H7 (cell line): ENCODE data around the gene TUBGCP5. TPM values are rescaled to one million over a fixed set of nuclear protein-coding genes. Genes with fewer than 3 reads are reported as not detected.
"Not testable (repeated sequence)": the region's sequence is repeated elsewhere in the genome, so short reads cannot be mapped to it uniquely, and the experiment has no call there.

Experiments
- DNase-seq: peaks from one replicate; pipeline ENCODE4 v3.0.0; 2012
- H3K27me3 ChIP-seq: 2 replicates; pipeline ENCODE4 v1.6.0; 2011; ENCODE audit warnings: mild to moderate bottlenecking, low read length; ENCODE audit not compliant: control insufficient read depth, insufficient read depth
- H3K36me3 ChIP-seq: replicated peaks from 2 replicates; pipeline ENCODE4 v1.5.1; 2011; ENCODE audit warnings: low read length; ENCODE audit not compliant: control insufficient read depth, insufficient read depth
- H3K4me3 ChIP-seq: 2 replicates; pipeline ENCODE4 v1.5.1; 2011; ENCODE audit warnings: low read depth, mild to moderate bottlenecking, control low read depth, low read length, moderate library complexity; ENCODE audit not compliant: insufficient read depth
- total RNA-seq: library from RNA; depleted of rRNA; stranded (reverse); fragments of >200 nt; shearing (Covaris generic); gene quantifications from 2 replicates; pipeline ENCODE4 v1.2.3, GENCODE V29; 2014; rRNA removed

Gene TUBGCP5
- 19.2 and 26.1 TPM in 2 replicates for total RNA-seq

DNA sequence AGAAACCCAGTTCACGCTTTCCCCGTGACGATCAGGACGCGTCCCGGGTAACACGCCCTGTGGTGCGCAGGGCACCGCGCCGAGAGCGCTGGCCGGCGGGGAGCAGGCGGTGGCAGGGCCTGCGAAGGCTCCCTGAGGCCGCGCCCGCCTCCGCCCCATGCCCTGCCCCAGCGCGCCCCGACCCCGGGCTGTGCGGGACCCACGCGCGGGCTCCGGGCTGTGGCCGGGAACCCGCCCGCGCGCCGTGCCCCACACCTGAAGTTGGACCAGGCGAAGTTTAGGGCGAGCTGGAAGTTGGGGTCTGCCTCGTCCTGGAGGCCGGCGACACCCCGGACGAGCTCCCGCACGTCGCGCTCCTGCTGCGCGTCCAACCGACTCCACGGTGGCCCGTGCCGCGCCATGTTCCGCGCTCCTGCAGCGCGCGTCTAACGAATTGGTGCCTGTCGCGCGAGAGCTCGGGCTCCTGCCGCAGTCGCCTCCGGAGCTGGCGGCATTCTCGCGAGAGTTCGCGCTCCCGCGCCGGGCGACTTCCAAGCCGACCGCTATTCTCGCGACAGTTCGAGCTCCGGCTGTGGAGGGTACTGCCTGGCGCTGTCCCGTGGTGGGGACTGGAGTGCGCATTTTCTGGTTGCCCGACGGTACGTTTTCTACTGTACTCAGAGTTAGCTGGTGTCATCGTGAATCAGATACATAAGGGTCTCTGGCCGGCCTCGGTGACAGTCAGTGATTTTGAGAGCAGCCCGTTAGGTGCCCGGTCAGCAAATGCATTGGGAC lies at the start of gene TUBGCP5:
TUBGCP5 (minus strand) TSS at position 427 of the 774 bp plus-strand sequence; CDS start at position 401, 26 bp downstream.
- H3K36me3 ChIP-seq: peaks cover 4% of the 10 kb centered on the region
- peak within 1 kb of the TSS; percentile 90 for H3K4me3 ChIP-seq

DNA sequence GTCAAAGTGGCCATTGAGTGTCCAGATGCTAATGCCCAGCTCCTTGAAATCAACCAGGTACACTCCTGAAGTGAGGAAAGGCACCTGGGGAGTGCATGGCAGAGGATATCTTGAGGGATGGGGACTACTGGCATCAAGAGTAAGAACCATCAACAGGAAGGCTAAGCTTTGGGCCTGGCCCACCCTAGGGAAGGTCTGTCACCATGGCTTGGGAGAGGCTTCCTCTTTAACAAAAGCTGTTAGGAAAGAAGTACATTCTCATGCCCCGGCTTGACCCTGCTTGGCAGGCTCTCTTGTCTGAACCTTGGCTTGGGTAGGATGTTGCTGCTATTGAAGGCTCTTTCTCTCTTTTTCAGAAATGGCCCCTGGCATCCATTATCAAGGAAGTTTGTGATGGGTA lies 43.7 kb upstream of the TUBGCP5 start:
- DNase-seq: no peak
- no peaks in the 10 kb centered on the region for H3K27me3 ChIP-seq
- no peak overlapping the region for H3K4me3 ChIP-seq
- H3K36me3 ChIP-seq: no peaks in the 10 kb centered on the region

More for the DNA sequence above, at the start of gene TUBGCP5:
- no peaks in the 10 kb centered on the region for H3K27me3 ChIP-seq
- DNase-seq: peak; percentile 95

DNA sequence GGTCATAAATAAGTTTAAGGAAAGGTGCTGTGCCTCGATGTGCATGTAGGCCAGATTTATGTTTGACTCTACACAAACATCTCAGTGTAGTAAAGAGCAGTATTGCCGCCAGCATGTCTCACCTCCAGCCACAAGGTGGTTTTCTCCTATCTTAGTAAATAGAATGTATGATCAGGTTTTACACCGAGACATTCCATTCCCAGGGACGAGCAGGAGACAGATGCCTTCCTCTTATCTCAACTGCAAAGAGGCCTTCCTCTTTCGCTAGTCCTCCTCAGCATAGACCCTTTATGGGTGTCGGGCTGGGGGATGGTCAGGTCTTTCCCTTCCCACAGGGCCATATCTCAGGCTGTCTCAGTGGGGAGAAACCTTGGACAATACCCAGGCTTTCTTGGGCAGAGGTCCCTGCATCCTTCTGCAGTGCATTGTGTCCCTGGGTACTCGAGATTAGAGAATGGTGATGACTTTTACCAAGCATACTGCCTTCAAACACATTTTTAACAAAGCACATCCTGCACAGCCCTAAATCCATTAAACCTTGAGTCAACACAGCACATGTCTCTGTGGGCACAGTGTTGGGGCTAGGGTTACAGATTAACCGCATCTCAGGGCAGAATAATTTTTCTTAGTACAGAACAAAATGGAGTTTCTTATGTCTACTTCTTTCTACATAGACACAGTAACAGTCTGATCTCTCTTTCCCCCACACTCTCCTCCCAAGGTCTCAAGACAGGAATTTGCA lies 42.8 kb upstream of the TUBGCP5 start:
- DNase-seq, H3K36me3 ChIP-seq, H3K27me3 ChIP-seq, H3K4me3 ChIP-seq: not testable (repeated sequence)

DNA sequence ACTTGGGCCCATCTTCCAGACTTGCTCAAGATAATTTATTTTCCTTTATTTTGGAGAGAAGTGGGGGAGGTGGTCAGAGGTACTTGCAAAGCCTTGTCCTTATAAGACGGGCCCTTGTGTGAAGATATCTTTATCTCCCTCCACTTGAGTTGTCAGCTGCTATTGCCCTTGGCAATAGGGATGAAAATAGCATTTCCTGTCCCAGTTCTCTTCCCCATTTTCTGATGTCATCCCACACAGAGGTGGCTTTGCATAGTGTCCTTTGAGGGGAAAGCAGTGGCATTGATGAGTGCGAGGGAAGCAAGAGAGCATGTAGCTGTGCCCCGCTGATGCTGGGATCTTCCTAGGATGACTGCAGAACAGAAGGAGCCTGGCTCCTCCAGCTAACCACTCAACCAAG lies 41.9 kb upstream of the TUBGCP5 start:
- DNase-seq: no peak
- Histone ChIP-seq H3K4me3 (no peak overlapping the region), H3K36me3 (no peaks in the 10 kb centered on the region), H3K27me3 (no peaks in the 10 kb centered on the region)

DNA sequence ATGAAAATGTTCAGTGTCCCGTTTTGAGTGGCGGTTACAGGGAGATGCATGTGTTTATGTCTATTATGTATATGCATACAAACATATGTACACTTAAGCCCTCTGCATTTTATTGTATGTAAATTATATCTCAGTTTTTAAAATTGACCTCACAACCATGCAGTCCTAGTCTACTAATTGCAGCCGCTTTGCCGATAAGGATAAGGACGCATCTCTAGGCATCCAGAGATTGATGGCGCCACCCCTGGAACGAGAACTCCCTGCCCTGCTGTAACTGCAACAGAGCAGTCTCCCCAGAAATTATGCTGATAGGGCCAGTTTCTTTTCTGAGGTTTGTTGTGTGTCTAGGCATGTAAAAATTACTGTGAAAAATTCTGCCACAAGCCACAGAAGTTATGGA lies 40.4 kb upstream of the TUBGCP5 start:
- DNase-seq: no peak
- H3K4me3 ChIP-seq: no peak overlapping the region
- no peaks in the 10 kb centered on the region for H3K36me3 ChIP-seq
- no peaks in the 10 kb centered on the region for H3K27me3 ChIP-seq

DNA sequence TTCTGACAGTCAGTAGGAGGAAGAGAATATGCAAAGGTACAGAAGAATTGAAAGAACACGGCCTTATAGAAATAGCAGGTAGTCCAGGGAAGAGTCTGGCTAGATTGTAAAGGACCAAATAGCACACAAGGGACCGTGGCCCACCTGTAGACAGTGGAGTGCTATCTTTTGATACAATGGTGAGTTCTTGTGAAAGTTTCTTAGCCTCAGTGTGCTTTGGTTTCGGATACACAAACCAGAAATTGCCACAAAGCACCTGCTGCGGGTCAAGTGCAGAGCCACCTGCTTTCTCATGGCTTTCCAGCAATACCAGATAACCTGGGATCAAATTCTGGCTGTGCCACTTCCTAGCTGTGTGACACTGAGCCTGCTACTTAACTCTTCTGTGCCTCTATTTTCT lies 36.6 kb upstream of the TUBGCP5 start:
- no peak overlapping the region for H3K4me3 ChIP-seq
- DNase-seq: no peak
- no peaks in the 10 kb centered on the region for H3K27me3 ChIP-seq
- H3K36me3 ChIP-seq: no peaks in the 10 kb centered on the region

DNA sequence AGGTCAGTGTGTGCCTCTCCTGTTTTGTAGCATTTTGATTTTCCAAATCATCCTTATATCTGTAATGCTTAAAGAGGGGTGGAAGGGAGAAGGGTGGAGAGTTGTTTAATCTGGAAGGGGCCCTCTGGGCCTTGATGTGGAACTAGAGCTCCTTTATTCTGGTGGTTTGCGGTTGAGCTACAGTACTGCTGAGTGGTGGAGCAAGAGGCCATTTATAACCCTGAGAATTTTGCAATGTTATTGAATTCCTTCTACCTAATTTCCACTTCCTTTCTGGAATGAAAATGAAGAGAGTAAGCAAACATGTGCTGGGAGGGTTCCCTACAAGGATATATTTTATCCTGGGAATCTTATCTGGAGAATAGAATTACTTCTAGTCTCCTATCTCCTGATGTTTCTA lies 35.3 kb upstream of the TUBGCP5 start:
- H3K36me3 ChIP-seq: no peaks in the 10 kb centered on the region

DNA sequence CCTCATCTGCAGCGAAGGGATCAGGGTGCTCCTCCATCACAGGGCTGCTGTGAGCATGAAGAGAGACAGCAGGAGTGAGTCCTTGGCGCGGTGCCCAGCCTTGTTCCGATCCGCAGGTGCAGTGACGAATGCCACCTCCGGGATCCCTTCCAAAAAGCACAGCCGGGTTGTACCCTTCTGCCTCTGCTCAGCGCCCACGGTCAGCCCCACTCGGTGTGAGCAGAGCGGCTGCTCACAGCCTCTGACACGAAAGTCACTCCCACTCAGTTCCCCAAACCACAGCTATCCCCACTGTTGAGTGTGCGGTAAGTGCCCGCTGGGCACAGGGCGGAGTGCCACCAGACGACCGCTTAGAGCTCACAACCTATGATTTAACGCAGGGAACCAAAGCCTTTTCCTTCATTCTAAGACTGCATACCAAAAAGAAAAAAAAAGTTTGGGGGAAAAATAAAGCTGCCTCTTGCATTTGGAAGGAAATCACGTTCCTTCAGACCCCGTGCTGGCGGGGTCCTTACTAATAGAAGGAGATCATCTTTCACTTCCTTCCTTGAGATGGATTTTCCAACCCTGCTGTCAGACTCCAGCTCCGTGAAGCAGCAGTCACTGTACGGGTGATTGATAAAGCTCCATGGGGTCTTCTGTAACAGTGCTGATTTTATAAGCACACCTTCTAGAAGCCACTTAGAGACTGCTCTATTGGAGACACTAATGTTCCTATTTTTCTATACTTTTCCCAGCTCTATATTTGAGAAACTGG lies 34.7 kb upstream of the TUBGCP5 start:
- no peak for DNase-seq
- H3K27me3 ChIP-seq: no peaks in the 10 kb centered on the region
- H3K36me3 ChIP-seq: no peaks in the 10 kb centered on the region
- H3K4me3 ChIP-seq: no peak overlapping the region

More for the DNA sequence above, 35.3 kb upstream of the TUBGCP5 start:
- Histone ChIP-seq H3K27me3 (no peaks in the 10 kb centered on the region), H3K4me3 (no peak overlapping the region)
- no peak for DNase-seq

DNA sequence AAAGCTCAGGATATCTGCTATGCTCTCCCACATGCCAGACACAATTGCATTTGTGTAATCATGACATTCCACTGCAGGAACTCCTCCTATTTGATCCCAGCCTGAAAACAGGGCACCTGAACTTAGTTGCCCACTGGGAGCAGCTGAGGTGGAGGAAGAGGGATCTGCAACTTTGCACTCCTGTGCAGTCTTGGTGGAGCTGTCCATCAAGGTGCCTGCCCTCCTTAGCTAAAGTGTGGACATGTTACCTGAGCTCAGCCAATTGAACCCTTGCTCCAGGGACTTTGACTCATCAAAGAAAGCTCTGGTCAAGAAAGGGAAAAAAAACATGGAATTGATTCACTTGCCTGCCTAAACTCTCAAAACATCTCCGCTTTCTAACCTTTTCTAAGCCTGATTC lies 33.3 kb upstream of the TUBGCP5 start:
- Histone ChIP-seq H3K27me3 (no peaks in the 10 kb centered on the region), H3K36me3 (no peaks in the 10 kb centered on the region), H3K4me3 (no peak overlapping the region)
- no peak for DNase-seq

DNA sequence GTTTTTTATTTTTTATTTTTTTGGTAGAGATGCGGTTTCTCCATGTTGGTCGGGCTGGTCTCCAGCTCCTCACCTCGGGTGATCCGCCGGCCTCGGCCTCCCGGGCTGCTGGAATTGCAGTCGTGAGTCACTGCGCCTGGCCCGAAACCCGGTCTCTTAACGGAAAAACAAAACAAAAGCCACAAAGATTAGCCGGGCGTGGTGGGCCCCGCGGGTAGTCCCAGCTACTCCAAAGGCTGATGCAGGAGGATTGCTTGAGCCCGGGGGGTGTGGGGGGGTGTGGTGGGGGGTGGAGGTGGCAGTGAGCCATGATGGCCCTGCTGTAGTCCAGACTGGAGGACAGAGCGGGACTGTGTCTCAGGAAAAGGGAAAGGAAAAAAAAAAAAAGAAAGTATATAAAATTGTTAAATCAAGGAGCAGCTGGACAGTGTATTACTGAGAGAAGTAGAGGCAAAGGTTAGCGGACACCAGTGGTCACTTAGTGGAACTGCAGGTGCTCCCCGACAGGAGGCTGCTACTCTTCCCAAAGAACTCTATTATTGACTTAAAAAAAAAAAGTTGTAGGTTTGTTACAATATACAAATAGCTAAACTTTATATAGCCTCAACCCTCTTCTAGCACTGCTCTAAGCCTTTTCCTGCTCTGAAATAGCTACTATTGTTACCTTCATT lies 30.3 kb upstream of the TUBGCP5 start:
- peak; percentile 71 for DNase-seq
- H3K36me3 ChIP-seq: no peaks in the 10 kb centered on the region
- no peaks in the 10 kb centered on the region for H3K27me3 ChIP-seq
- no peak overlapping the region for H3K4me3 ChIP-seq

DNA sequence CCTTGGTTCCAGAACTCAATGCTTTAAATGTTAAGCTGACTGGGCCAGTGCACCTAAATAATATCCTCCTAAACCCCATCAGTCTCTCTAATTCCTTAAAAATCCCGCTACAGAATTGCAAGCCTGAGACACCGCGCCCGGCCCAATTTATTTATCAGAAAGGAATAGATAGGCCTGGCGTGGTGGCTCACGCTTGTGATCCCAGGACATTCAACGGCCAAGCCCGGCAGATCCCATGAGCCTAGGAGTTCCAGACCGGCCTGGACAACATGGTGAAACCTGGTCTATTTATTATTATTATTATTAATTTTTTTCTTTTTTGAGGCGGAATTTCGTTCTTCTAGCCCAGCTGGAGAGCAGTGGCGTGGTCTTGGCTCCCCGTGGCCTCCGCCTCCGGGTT lies 28.0 kb upstream of the TUBGCP5 start:
- H3K4me3 ChIP-seq: no peak overlapping the region
- no peaks in the 10 kb centered on the region for H3K36me3 ChIP-seq
- DNase-seq: no peak
- H3K27me3 ChIP-seq: no peaks in the 10 kb centered on the region

DNA sequence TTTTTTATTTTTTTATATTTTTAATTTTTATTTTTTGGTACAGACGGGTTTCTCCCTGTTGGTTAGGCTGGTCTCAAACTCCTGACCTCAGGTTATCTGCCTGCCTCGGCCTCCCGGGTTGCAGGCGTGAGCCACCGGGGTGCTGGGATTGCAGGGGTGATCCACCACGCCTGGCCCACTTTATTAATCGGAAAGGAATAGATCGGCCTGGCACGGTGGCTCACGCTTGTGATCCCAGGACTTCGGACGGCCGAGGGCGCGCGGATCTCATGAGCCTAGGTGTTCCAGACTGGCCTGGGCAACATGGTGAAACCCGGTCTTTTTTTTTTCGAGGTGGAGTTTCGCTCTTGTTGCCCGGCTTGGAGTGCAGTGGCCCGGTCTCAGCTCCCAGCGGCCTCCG lies 26.5 kb upstream of the TUBGCP5 start:
- Histone ChIP-seq H3K27me3 (no peaks in the 10 kb centered on the region), H3K4me3 (no peak overlapping the region), H3K36me3 (no peaks in the 10 kb centered on the region)
- DNase-seq: no peak

DNA sequence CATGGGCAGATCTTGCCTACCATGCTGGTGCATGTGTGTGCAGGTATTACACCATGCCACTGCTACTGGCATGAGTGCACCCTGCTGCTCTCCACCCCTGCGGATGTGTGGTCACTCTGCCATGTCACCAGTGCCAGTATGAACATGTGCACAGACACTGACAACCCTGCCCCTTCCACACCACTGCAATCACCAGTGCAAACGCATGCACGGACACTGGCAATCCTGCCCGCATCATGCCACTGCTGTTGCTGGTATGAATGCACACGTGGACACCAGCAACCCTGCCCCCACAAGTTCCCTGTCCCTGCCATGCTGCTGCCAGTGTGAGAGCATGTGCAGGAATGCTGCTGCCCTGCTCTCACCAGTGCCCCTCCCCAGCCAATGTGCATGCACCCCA lies 24.8 kb upstream of the TUBGCP5 start:
- no peaks in the 10 kb centered on the region for H3K36me3 ChIP-seq
- DNase-seq: peak; percentile 19
- H3K4me3 ChIP-seq: no peak overlapping the region
- H3K27me3 ChIP-seq: no peaks in the 10 kb centered on the region

DNA sequence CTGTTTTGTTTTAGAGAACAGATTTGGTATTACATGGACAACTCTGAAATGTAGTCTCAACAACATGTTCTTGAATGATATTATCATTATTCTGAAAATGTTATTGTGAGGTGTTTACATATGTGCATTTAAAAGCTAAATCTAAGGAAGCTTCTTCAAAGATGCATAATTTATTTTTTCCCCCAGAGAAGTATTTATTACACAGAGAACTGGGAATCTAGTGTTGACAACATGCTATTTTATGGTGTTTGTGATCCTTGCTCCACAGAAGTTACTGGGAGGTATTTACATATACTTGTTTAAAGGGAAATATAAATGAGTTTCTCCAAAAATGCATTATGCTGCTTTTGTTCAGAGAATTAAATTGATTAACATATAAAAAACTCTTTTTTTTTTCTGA lies 18.3 kb upstream of the TUBGCP5 start:
- Histone ChIP-seq H3K4me3 (no peak overlapping the region), H3K27me3 (no peaks in the 10 kb centered on the region), H3K36me3 (no peaks in the 10 kb centered on the region)
- no peak for DNase-seq
